Measurements from ENCODE around the gene SLC6A3. TPM values are rescaled to one million over a fixed set of nuclear protein-coding genes. Genes with fewer than 3 reads are reported as not detected.

SLC6A3 gene
- total RNA-seq, 2 experiments from 2014 or later = 0.08 TPM; not detected in 1

GRCh38 chr5:1356873-1357787, 88.1 kb downstream of the SLC6A3 start:
- Mint-ChIP-seq H3K36me3 (no peaks in the 10 kb centered on the region), H3K27ac (no peak overlapping the region), H3K9me3 (no peaks in the 10 kb centered on the region), H3K4me3 (no peak overlapping the region), H3K27me3 (peaks cover 4% of the 10 kb centered on the region), H3K4me1 (no peaks in the 10 kb centered on the region)
- DNase-seq = no peak
- no peak for ATAC-seq (ENCODE audit: low read depth)
- POLR2A ChIA-PET = no interaction called here

- no peak overlapping the region for H3K4me3 Mint-ChIP-seq
- no peaks in the 10 kb centered on the region for H3K36me3 Mint-ChIP-seq
- H3K27ac Mint-ChIP-seq = no peak overlapping the region
- DNase-seq (no peak), ATAC-seq (ENCODE audit: low read depth) (no peak)
- POLR2A ChIA-PET = no interaction called here
- no peaks in the 10 kb centered on the region for H3K4me1 Mint-ChIP-seq
- H3K27me3 Mint-ChIP-seq = peaks cover 12% of the 10 kb centered on the region
- no peaks in the 10 kb centered on the region for H3K9me3 Mint-ChIP-seq
These were observed 90.7 kb downstream of the SLC6A3 start for GRCh38 chr5:1354576-1354975.

GRCh38 chr5:1352231-1353219, 92.7 kb downstream of the SLC6A3 start:
- H3K27me3 Mint-ChIP-seq = peaks cover 12% of the 10 kb centered on the region
- POLR2A ChIA-PET = no interaction called here
- H3K4me1 Mint-ChIP-seq = no peaks in the 10 kb centered on the region
- no peak overlapping the region for H3K4me3 Mint-ChIP-seq
- no peaks in the 10 kb centered on the region for H3K9me3 Mint-ChIP-seq
- ATAC-seq (ENCODE audit: low read depth) = no peak
- H3K27ac Mint-ChIP-seq = no peak overlapping the region
- no peaks in the 10 kb centered on the region for H3K36me3 Mint-ChIP-seq
- DNase-seq = no peak

GRCh38 chr5:1351156-1351555, 94.1 kb downstream of the SLC6A3 start:
- POLR2A ChIA-PET = no interaction called here
- no peaks in the 10 kb centered on the region for H3K9me3 Mint-ChIP-seq
- H3K4me3 Mint-ChIP-seq = no peak overlapping the region
- H3K27me3 Mint-ChIP-seq = peaks cover 12% of the 10 kb centered on the region
- DNase-seq (no peak), ATAC-seq (ENCODE audit: low read depth) (no peak)
- peaks cover 3% of the 10 kb centered on the region for H3K4me1 Mint-ChIP-seq
- no peak overlapping the region for H3K27ac Mint-ChIP-seq
- no peaks in the 10 kb centered on the region for H3K36me3 Mint-ChIP-seq

DNA sequence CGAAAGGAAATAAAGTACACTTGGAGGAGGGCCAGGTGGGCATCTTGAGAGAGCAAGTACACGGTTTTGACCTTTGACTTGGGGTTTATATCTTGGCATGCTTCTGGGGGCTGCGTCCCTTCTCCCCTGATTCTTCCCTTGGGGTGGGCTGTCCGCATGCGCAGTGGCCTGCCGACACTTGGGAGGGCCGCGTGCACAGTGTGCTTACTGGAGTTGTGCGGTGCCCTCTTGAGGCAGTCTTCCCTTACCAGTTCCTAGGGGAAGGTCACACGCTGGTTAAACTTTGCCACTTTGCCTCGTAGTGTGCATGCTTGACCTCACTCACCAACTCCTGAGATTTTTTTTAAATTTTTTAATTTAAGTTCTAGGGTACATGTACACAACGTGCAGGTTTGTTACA, 96.0 kb downstream of the SLC6A3 start:
- ATAC-seq (ENCODE audit: low read depth) (no peak), DNase-seq (no peak)
- H3K9me3 Mint-ChIP-seq = no peaks in the 10 kb centered on the region
- H3K27me3 Mint-ChIP-seq = peaks cover 10% of the 10 kb centered on the region
- H3K4me3 Mint-ChIP-seq = no peak overlapping the region
- POLR2A ChIA-PET = no interaction called here
- peaks cover under 1% of the 10 kb centered on the region for H3K36me3 Mint-ChIP-seq
- H3K27ac Mint-ChIP-seq = no peak overlapping the region
- peaks cover 7% of the 10 kb centered on the region for H3K4me1 Mint-ChIP-seq

GRCh38 chr5:1348986-1349245, 96.3 kb downstream of the SLC6A3 start:
- POLR2A ChIA-PET = no interaction called here
- Mint-ChIP-seq H3K36me3 (peaks cover 4% of the 10 kb centered on the region), H3K4me3 (no peak overlapping the region), H3K4me1 (peaks cover 10% of the 10 kb centered on the region), H3K9me3 (no peaks in the 10 kb centered on the region), H3K27me3 (peaks cover 8% of the 10 kb centered on the region), H3K27ac (no peak overlapping the region)
- no peak for DNase-seq
- ATAC-seq (ENCODE audit: low read depth) = no peak

DNA sequence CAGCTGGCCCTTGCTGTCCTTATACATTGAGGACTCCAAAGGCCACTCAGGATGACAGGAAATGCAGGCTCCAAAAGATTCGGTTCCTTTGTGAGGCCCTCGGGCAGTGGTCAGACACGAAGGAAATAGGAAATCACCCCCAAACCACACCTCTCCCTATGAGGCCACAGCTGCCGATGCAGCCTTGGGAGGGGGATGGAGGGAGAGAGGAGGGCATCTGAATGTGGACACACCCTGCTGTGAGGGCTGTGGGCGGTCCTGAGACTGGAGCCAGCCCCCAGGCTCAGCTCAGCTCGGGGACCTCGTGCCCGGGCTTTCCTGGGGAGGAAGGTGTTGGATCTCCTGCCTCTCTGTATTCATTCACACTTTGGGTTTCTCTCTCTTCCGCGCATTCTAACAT, 97.7 kb downstream of the SLC6A3 start:
- no peak for ATAC-seq (ENCODE audit: low read depth)
- POLR2A ChIA-PET = no interaction called here
- peaks cover 17% of the 10 kb centered on the region for H3K4me1 Mint-ChIP-seq
- H3K4me3 Mint-ChIP-seq = no peak overlapping the region
- no peaks in the 10 kb centered on the region for H3K9me3 Mint-ChIP-seq
- peaks cover 9% of the 10 kb centered on the region for H3K36me3 Mint-ChIP-seq
- DNase-seq = no peak
- peaks cover 8% of the 10 kb centered on the region for H3K27me3 Mint-ChIP-seq
- H3K27ac Mint-ChIP-seq = no peak overlapping the region

DNA sequence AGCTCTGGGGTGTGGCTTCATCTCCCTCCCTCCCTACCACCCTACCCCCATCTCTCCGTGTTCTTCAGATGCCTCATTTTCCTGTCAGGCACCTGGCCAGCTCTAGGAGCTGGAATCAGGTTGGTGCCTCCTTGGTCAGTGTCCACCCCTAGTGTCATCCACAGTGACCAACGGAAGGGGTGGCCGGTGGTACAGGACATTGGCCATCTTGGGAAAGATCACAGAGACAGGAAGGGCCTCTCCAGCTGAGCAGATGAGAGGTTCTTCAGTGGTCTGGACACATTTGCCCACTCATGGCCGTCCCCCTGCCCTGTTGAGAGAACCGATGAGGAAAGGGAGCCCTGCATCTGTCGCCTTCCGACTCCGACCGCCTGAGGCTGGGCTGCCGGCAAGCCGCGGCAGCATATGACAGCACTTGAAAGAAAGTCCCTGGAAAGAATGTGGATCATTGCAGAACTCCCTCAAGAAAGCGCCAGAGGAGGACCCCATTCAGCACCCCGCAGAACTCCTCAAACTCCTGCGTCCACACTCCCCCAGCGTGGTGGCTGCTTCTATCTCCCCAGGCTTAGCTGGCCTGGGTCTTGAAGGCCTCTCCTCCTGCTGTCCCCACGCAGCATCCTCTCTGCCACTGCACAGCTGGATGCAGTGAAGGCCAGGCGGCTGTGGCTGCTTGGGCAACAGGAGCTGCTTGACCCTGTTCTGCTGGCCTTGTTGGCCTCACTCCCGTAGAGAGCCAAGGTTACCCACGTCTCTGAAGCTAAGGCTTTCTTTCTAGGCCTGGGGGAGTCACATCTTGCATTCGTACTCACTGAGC, 98.4 kb downstream of the SLC6A3 start:
- H3K36me3 Mint-ChIP-seq = peaks cover 9% of the 10 kb centered on the region
- ATAC-seq (ENCODE audit: low read depth) (no peak), DNase-seq (no peak)
- H3K4me3 Mint-ChIP-seq = peak overlapping the region; percentile 70
- no peaks in the 10 kb centered on the region for H3K9me3 Mint-ChIP-seq
- POLR2A ChIA-PET = interaction anchor here (0.7 to 1.6 kb wide), 2 partner anchors 10 to 38 kb away, joined by 3 to 4 read pairs; no protein-coding TSS in a partner anchor
- peaks cover 4% of the 10 kb centered on the region for H3K27me3 Mint-ChIP-seq
- peaks cover 17% of the 10 kb centered on the region for H3K4me1 Mint-ChIP-seq
- H3K27ac Mint-ChIP-seq = no peak overlapping the region

DNA sequence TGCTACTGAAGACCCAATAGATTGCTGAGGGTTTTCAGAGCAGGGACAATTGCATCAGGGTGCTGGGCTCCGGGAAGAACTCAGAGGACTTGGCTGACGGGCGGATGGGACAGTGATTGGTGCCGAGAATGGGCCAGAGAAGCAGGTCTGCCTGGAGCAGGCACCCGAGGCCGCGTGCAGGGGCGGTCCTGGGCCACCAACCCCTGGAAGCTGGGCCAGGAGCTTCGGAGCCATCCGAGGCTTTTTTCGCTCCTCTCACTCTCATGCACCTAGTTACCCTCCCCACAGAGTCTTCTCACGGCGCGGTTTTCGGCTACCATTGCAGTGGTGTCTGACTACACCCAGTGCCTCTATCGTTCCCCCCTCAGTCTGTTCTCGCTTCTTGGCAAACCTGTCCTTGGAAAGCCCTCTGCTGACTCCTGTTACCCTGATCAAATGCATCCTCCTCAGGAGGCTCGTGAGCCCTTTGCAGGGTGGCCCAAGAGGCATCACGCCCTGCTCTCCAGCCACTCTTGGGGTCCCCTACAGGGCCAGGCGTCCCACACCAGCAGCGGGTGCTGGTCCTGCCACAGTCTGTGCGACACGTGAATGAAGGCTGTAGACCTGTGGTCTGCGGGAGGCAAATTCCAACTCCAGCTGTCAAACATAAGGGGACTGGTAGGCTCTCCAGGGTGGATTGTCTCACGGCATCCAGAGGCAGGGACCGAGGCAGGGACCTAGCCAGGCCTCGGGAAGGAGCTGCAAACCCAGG, 99.2 kb downstream of the SLC6A3 start:
- DNase-seq = no peak
- H3K27ac Mint-ChIP-seq = peak overlapping the region; percentile 60
- H3K4me3 Mint-ChIP-seq = peak overlapping the region; percentile 75
- ATAC-seq (ENCODE audit: low read depth) = no peak
- H3K36me3 Mint-ChIP-seq = peaks cover 15% of the 10 kb centered on the region
- H3K9me3 Mint-ChIP-seq = no peaks in the 10 kb centered on the region
- no peaks in the 10 kb centered on the region for H3K27me3 Mint-ChIP-seq
- POLR2A ChIA-PET = interaction anchor here (0.7 to 2.3 kb wide), 6 partner anchors 9 to 454 kb away, joined by 3 to 14 read pairs (median 4); partner anchors contain the start of genes BRD9 and TRIP13
- H3K4me1 Mint-ChIP-seq = peaks cover 18% of the 10 kb centered on the region

- Mint-ChIP-seq H3K4me1 (peaks cover 18% of the 10 kb centered on the region), H3K27ac (peak within 1 kb of the TSS; percentile 82), H3K9me3 (no peaks in the 10 kb centered on the region), H3K36me3 (peaks cover 15% of the 10 kb centered on the region), H3K27me3 (no peaks in the 10 kb centered on the region), H3K4me3 (peak within 1 kb of the TSS; percentile 88)
- POLR2A ChIA-PET = interaction anchor here (1.0 to 2.3 kb wide), 7 partner anchors 13 to 453 kb away, joined by 3 to 14 read pairs (median 4); partner anchors contain the start of genes BRD9, LPCAT1 and TRIP13
- DNase-seq (peak; percentile 96), ATAC-seq (ENCODE audit: low read depth) (peak; percentile 96)
These were observed 100.0 kb downstream of the SLC6A3 start, which contains the start of gene CLPTM1L for GRCh38 chr5:1344975-1345838. Gene CLPTM1L, minus strand, starts transcription at chr5:1345099. Its CDS starts 258 bp downstream, at chr5:1344841.

DNA sequence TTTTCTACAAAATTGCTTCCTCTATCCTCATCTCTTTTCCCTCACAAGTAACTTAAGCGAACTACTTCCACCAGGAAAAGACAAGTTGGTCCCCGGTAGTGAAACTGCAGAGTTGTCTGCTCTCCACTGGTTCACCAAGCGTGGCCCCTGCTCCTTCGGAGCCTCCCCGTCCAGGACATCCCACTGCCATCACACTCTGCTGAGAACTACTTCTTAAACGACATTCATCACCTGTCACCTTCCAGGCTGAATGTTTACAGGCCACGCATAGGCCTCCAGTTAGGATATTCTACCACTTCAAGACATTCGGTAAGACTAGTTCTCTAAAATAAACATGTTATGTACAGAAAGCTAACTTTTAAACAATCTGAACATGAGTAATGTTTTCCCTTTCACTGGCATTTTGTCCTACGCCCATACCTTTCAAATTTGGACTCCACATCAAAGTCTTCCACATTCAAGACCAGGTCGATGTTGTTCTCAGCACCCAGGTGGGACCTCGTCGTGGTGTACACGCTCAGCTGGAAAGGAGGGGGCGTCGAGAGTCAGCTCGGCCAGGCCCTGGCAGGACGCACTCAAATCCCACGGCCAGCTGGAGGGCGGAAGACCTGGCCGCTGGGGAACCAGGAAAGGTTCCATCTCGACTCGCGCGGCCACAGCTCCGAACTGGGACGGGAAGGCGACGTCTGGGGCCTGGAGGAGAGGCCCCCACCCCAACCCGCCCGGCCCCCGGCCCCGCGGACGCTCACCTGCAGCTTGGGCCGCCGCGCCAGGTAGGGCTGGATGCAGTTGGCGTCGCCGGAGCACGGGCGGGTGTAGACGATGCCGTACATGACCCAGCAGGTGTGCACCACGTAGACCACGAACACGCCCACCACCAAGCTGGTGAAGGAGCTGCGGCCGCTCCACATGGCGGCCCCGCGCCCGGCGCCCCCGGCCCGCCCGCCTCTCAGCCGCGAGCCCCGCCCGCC, 101.0 kb downstream of the SLC6A3 start:
- Mint-ChIP-seq H3K27ac (peak overlapping the region; percentile 82), H3K4me1 (peaks cover 18% of the 10 kb centered on the region), H3K36me3 (peaks cover 15% of the 10 kb centered on the region), H3K4me3 (peak overlapping the region; percentile 88), H3K27me3 (no peaks in the 10 kb centered on the region), H3K9me3 (no peaks in the 10 kb centered on the region)
- POLR2A ChIA-PET = interaction anchor here (0.7 to 2.3 kb wide), 7 partner anchors 10 to 180 kb away, joined by 3 to 14 read pairs (median 4); partner anchors contain the start of gene LPCAT1
- DNase-seq = peak; percentile 49
- ATAC-seq (ENCODE audit: low read depth) = peak; percentile 23
